Fibroblast of lung (primary cell): Measurements from ENCODE around the gene MCM3AP. TPM values are rescaled to one million over a fixed set of nuclear protein-coding genes. Genes with fewer than 3 reads are reported as not detected.

Experiments used
- DNase-seq, 2 donors: peaks; one replicate each; pipeline versions ENCODE4 v3.0.0 to v3.0.0-alpha.2; 2010; ENCODE audit warnings: low read depth in 2 of 2
- H2AFZ ChIP-seq: 2 replicates; pipeline ENCODE4 v1.5.1; 2012; ENCODE audit warnings: low read length, control low read depth, inconsistent platforms
- H3K27ac ChIP-seq: 2 replicates; pipeline ENCODE4 v1.5.1; 2011; ENCODE audit warnings: low read length, control low read depth; ENCODE audit not compliant: insufficient read depth
- H3K27me3 ChIP-seq: 2 replicates; pipeline ENCODE4 v1.5.1; 2011; ENCODE audit warnings: mild to moderate bottlenecking, low read length; ENCODE audit not compliant: control insufficient read depth, insufficient read depth
- H3K36me3 ChIP-seq: 2 replicates; pipeline ENCODE4 v1.5.1; 2011; ENCODE audit warnings: low read length; ENCODE audit not compliant: control insufficient read depth, insufficient read depth
- H3K4me1 ChIP-seq: 2 replicates; pipeline ENCODE4 v1.5.1; 2011; ENCODE audit warnings: low read length; ENCODE audit not compliant: control insufficient read depth, insufficient read depth; ENCODE audit errors: extremely low read depth
- H3K4me2 ChIP-seq: 2 replicates; pipeline ENCODE4 v1.5.1; 2011; ENCODE audit warnings: low read length, control low read depth; ENCODE audit not compliant: insufficient read depth; ENCODE audit errors: extremely low read depth
- H3K4me3 ChIP-seq, 4 experiments: fragments of 200-600 bp in 1 of 4; sonication (generic) in 1 of 4; replicated peaks in 1 of 4; 2 replicates each; pipeline ENCODE4 v1.5.1; 2011 to 2016; ENCODE audit warnings: low read length in 4 of 4, low read depth in 3 of 4, mild to moderate bottlenecking in 3 of 4, control low read depth in 2 of 4, inconsistent platforms in 1 of 4, mixed read lengths in 1 of 4; ENCODE audit not compliant: insufficient read depth in 1 of 4; ENCODE audit errors: control extremely low read depth in 1 of 4
- H3K79me2 ChIP-seq: 2 replicates; pipeline ENCODE4 v1.5.1; 2012; ENCODE audit warnings: mild to moderate bottlenecking, low read length, inconsistent platforms; ENCODE audit not compliant: control insufficient read depth, insufficient read depth
- H3K9ac ChIP-seq: 2 replicates; pipeline ENCODE4 v1.5.1; 2011; ENCODE audit warnings: mild to moderate bottlenecking, low read length, control low read depth; ENCODE audit not compliant: insufficient read depth
- H3K9me3 ChIP-seq: 2 replicates; pipeline ENCODE4 v1.5.1; 2012; ENCODE audit warnings: low read depth, low read length; ENCODE audit not compliant: control insufficient read depth, insufficient read depth
- H4K20me1 ChIP-seq: 2 replicates; pipeline ENCODE4 v1.5.1; 2011; ENCODE audit warnings: low read length; ENCODE audit not compliant: control insufficient read depth, insufficient read depth; ENCODE audit errors: extremely low read depth
- CTCF ChIP-seq, 2 donors: IDR thresholded peaks in 1 of 2; conservative IDR thresholded peaks in 1 of 2; 1 replicate in 1 of 2; 2 replicates in 1 of 2; pipeline ENCODE4 v1.5.1; 2011 to 2012; ENCODE audit warnings: low read length in 2 of 2, control low read depth in 1 of 2, inconsistent platforms in 1 of 2, low read depth in 1 of 2, mild to moderate bottlenecking in 1 of 2
- EZH2 ChIP-seq: IDR thresholded peaks from 2 replicates; pipeline ENCODE4 v1.5.1; 2012; ENCODE audit warnings: low read length, control low read depth, mild to moderate bottlenecking; ENCODE audit errors: missing control alignments
- polyA plus RNA-seq, 2 donors: library from polyadenylated mRNA; depleted of rRNA in 1 of 2; stranded (reverse) in 1 of 2; unstranded in 1 of 2; fragments of >200 nt; gene quantifications; 2 replicates each; pipeline ENCODE4 v1.2.1, GENCODE V29; 2011 to 2012; ENCODE audit warnings: missing spikeins in 1 of 2
- total RNA-seq: library from RNA; depleted of rRNA; stranded (reverse); fragments of >200 nt; gene quantifications from 2 replicates; pipeline ENCODE4 v1.2.1, GENCODE V29; 2014

The MCM3AP gene
- total and polyA plus RNA-seq, 2 donors (not counting 1 experiment from before 2014, with no cell fraction given): 40.4 to 64.6 TPM

GRCh38 chr21:46206163-46207005, 79.0 kb downstream of the MCM3AP start:
- no peaks in the 10 kb centered on the region for H3K9me3 ChIP-seq
- DNase-seq: no peak
- no peak overlapping the region for H3K4me2 ChIP-seq
- no peak overlapping the region for H3K9ac ChIP-seq
- H3K4me1 ChIP-seq: no peaks in the 10 kb centered on the region
- H3K27me3 ChIP-seq: no peaks in the 10 kb centered on the region
- H4K20me1 ChIP-seq: no peaks in the 10 kb centered on the region
- no peak for TF ChIP-seq CTCF (conservative IDR thresholded peaks at IDR 0.05 in 1 of 2, IDR thresholded peaks at IDR 0.05 in 1 of 2; ENCODE audit: low read depth in 1 of 2, low read length in 2 of 2)
- no peak for TF ChIP-seq EZH2
- H3K79me2 ChIP-seq: no peaks in the 10 kb centered on the region
- H3K36me3 ChIP-seq: peaks cover 50% of the 10 kb centered on the region
- H2AFZ ChIP-seq: no peak overlapping the region
- H3K4me3 ChIP-seq: no peak overlapping the region
- no peak overlapping the region for H3K27ac ChIP-seq

GRCh38 chr21:46205766-46206162, 79.6 kb downstream of the MCM3AP start:
- H3K4me2 ChIP-seq: no peak overlapping the region
- H3K4me1 ChIP-seq: no peaks in the 10 kb centered on the region
- H3K4me3 ChIP-seq: no peak overlapping the region
- H3K27me3 ChIP-seq: no peaks in the 10 kb centered on the region
- H3K79me2 ChIP-seq: no peaks in the 10 kb centered on the region
- no peaks in the 10 kb centered on the region for H4K20me1 ChIP-seq
- H3K9ac ChIP-seq: no peak overlapping the region
- no peak for DNase-seq
- H2AFZ ChIP-seq: no peak overlapping the region
- H3K27ac ChIP-seq: no peak overlapping the region
- no peaks in the 10 kb centered on the region for H3K9me3 ChIP-seq
- no peak for TF ChIP-seq CTCF (conservative IDR thresholded peaks at IDR 0.05 in 1 of 2, IDR thresholded peaks at IDR 0.05 in 1 of 2; ENCODE audit: low read depth in 1 of 2, low read length in 2 of 2)
- no peak for TF ChIP-seq EZH2
- H3K36me3 ChIP-seq: peaks cover 46% of the 10 kb centered on the region

GRCh38 chr21:46205166-46205565, 80.2 kb downstream of the MCM3AP start:
- Histone ChIP-seq H3K27me3 (no peaks in the 10 kb centered on the region), H4K20me1 (no peaks in the 10 kb centered on the region), H3K9me3 (no peaks in the 10 kb centered on the region), H3K4me3 (no peak overlapping the region), H2AFZ (no peak overlapping the region), H3K79me2 (no peaks in the 10 kb centered on the region), H3K4me1 (no peaks in the 10 kb centered on the region), H3K27ac (no peak overlapping the region), H3K36me3 (peaks cover 43% of the 10 kb centered on the region), H3K9ac (no peak overlapping the region), H3K4me2 (no peak overlapping the region)
- no peak for DNase-seq
- TF ChIP-seq EZH2: no peak
- TF ChIP-seq CTCF (conservative IDR thresholded peaks at IDR 0.05 in 1 of 2, IDR thresholded peaks at IDR 0.05 in 1 of 2; ENCODE audit: low read depth in 1 of 2, low read length in 2 of 2): no peak
